ENCODE measurements around the gene TUBB1. TPM values are rescaled to one million over a fixed set of nuclear protein-coding genes. Genes with fewer than 3 reads are reported as not detected.
A peak's percentile ranks its signal among the peaks of the same experiment; 100 is the strongest.

Gene TUBB1
- polyA plus RNA-seq, 1 experiment = not detected

- CTCF ChIA-PET = no interaction called here
- no peak overlapping the region for H3K27ac ChIP-seq (ENCODE audit: low read depth, low read length)
- TF ChIP-seq, protein P1, sequence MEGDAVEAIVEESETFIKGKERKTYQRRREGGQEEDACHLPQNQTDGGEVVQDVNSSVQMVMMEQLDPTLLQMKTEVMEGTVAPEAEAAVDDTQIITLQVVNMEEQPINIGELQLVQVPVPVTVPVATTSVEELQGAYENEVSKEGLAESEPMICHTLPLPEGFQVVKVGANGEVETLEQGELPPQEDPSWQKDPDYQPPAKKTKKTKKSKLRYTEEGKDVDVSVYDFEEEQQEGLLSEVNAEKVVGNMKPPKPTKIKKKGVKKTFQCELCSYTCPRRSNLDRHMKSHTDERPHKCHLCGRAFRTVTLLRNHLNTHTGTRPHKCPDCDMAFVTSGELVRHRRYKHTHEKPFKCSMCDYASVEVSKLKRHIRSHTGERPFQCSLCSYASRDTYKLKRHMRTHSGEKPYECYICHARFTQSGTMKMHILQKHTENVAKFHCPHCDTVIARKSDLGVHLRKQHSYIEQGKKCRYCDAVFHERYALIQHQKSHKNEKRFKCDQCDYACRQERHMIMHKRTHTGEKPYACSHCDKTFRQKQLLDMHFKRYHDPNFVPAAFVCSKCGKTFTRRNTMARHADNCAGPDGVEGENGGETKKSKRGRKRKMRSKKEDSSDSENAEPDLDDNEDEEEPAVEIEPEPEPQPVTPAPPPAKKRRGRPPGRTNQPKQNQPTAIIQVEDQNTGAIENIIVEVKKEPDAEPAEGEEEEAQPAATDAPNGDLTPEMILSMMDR (IDR thresholded peaks at IDR 0.05; ENCODE audit: low read depth, low read length) = no peak
- no peaks in the 10 kb centered on the region; the same call in 1 of the 2 replicates for H3K9me3 ChIP-seq (ENCODE audit: control insufficient read depth, insufficient read depth, low read length)
- DNase-seq (ENCODE audit: low read depth, low spot score) = no peak
- POLR2A ChIA-PET = no interaction called here
- H3K4me3 ChIP-seq (ENCODE audit: low read depth, low read length) = no peak overlapping the region
- H3K27me3 ChIP-seq (ENCODE audit: control insufficient read depth, insufficient read depth, low read length) = no peaks in the 10 kb centered on the region
Observed at GRCh38 chr20:59002388-59002787, 16.8 kb upstream of the TUBB1 start.

DNA sequence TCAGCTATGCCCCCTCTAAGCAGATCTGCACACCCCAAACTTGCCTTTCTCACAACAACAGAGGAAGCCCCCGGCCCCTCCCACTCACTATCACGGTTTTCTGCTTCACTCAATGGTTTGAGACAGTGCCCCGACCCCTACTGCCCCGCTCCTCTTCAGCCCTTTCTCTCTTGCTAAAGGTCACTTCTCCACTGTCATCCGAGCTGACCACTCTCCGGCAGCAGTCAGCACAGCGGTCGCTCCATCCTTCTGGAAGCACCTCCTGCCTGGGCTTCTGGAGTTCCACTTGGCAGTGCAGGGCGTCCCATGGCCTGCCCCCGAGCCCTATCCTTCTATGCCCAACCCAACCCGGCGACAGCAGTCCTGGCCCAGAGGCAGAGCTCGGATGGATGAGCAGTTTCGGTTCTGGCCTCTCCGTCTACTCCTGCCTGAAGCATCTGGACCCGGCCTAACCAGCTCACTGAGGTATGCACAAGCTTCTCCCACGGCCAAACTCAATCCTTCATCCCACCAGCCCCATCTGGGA is 16.3 kb upstream of the TUBB1 start:
- Histone ChIP-seq H3K4me3 (ENCODE audit: low read depth, low read length) (no peak overlapping the region), H3K27ac (ENCODE audit: low read depth, low read length) (no peak overlapping the region), H3K9me3 (ENCODE audit: control insufficient read depth, insufficient read depth, low read length) (no peaks in the 10 kb centered on the region; the same call in 1 of the 2 replicates), H3K27me3 (ENCODE audit: control insufficient read depth, insufficient read depth, low read length) (no peaks in the 10 kb centered on the region)
- CTCF ChIA-PET = no interaction called here
- no peak for DNase-seq (ENCODE audit: low read depth, low spot score)
- TF ChIP-seq, protein P1 (IDR thresholded peaks at IDR 0.05; ENCODE audit: low read depth, low read length) = no peak
- POLR2A ChIA-PET = interaction anchor here (1.0 kb wide), 1 partner anchor 29 kb away, joined by 4 read pairs; the partner anchor contains the start of gene ATP5F1E

DNA sequence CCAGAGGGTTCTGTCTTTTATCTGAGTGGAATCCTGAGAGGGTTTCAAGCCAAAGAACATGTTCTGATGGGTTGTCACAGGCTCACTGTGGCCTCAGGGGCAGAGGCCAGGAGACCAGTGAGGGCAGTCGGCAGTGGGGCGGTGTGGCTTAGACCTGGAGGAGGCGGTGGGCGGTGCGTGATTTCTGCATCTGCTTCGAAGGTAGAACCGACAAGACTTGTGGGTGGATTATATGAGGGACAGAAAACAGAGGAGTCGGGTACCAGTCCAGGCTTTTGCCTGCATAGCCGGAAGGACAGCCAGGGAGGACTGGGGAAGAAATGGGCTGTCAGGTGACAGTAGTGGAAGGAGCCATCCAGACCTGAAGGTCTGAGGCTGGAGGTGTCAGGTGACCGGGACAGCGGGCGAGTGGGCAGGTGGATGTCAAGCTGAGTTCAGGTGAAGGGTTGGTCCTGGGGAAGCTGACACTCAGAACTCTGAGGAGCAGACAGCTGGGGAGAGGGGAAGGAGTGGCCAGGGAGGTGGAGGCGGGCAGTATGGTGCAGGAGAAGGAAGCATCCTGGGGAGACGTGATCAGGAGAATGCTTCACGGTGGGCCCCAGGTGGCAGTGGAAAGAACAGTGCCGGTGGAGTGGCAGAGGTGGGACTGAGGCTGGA is 15.3 kb upstream of the TUBB1 start:
- no peaks in the 10 kb centered on the region for H3K27me3 ChIP-seq (ENCODE audit: control insufficient read depth, insufficient read depth, low read length)
- no peak overlapping the region for H3K27ac ChIP-seq (ENCODE audit: low read depth, low read length)
- no peaks in the 10 kb centered on the region; the same call in 1 of the 2 replicates for H3K9me3 ChIP-seq (ENCODE audit: control insufficient read depth, insufficient read depth, low read length)
- no peak overlapping the region for H3K4me3 ChIP-seq (ENCODE audit: low read depth, low read length)
- ChIA-PET POLR2A (interaction anchor here (1.0 kb wide), 1 partner anchor 28 kb away, joined by 4 read pairs; the partner anchor contains the start of gene ATP5F1E), CTCF (no interaction called here)
- TF ChIP-seq, protein P1 (IDR thresholded peaks at IDR 0.05; ENCODE audit: low read depth, low read length) = no peak
- no peak for DNase-seq (ENCODE audit: low read depth, low spot score)

- no peaks in the 10 kb centered on the region for H3K27me3 ChIP-seq (ENCODE audit: control insufficient read depth, insufficient read depth, low read length)
- ChIA-PET POLR2A (no interaction called here), CTCF (no interaction called here)
- no peak for DNase-seq (ENCODE audit: low read depth, low spot score)
- H3K27ac ChIP-seq (ENCODE audit: low read depth, low read length) = no peak overlapping the region
- TF ChIP-seq, protein P1 (IDR thresholded peaks at IDR 0.05; ENCODE audit: low read depth, low read length) = no peak
- no peak overlapping the region for H3K4me3 ChIP-seq (ENCODE audit: low read depth, low read length)
- no peaks in the 10 kb centered on the region; the same call in 1 of the 2 replicates for H3K9me3 ChIP-seq (ENCODE audit: control insufficient read depth, insufficient read depth, low read length)
Observed at GRCh38 chr20:59004493-59004762, 14.8 kb upstream of the TUBB1 start.

- no peak overlapping the region for H3K27ac ChIP-seq (ENCODE audit: low read depth, low read length)
- CTCF ChIA-PET = no interaction called here
Observed at GRCh38 chr20:59004763-59005522, 14.3 kb upstream of the TUBB1 start.

More at GRCh38 chr20:59004763-59005522, 14.3 kb upstream of the TUBB1 start:
- peak overlapping the region; percentile 13; the same call in 1 of the 2 replicates for H3K4me3 ChIP-seq (ENCODE audit: low read depth, low read length)
- DNase-seq (ENCODE audit: low read depth, low spot score) = no peak
- H3K9me3 ChIP-seq (ENCODE audit: control insufficient read depth, insufficient read depth, low read length) = no peaks in the 10 kb centered on the region; the same call in 1 of the 2 replicates
- POLR2A ChIA-PET = no interaction called here
- H3K27me3 ChIP-seq (ENCODE audit: control insufficient read depth, insufficient read depth, low read length) = no peaks in the 10 kb centered on the region
- TF ChIP-seq, protein P1 (IDR thresholded peaks at IDR 0.05; ENCODE audit: low read depth, low read length) = no peak
